Kidney capillary endothelial cell (primary cell): ENCODE data around the gene USP9X.
"Not testable (repeated sequence)": the region's sequence is repeated elsewhere in the genome, so short reads cannot be mapped to it uniquely, and the experiment has no call there.

Experiments
- DNase-seq: peaks from one replicate; pipeline ENCODE4 v3.0.0-alpha.2; 2018; ENCODE audit warnings: low spot score

USP9X gene, protein sequence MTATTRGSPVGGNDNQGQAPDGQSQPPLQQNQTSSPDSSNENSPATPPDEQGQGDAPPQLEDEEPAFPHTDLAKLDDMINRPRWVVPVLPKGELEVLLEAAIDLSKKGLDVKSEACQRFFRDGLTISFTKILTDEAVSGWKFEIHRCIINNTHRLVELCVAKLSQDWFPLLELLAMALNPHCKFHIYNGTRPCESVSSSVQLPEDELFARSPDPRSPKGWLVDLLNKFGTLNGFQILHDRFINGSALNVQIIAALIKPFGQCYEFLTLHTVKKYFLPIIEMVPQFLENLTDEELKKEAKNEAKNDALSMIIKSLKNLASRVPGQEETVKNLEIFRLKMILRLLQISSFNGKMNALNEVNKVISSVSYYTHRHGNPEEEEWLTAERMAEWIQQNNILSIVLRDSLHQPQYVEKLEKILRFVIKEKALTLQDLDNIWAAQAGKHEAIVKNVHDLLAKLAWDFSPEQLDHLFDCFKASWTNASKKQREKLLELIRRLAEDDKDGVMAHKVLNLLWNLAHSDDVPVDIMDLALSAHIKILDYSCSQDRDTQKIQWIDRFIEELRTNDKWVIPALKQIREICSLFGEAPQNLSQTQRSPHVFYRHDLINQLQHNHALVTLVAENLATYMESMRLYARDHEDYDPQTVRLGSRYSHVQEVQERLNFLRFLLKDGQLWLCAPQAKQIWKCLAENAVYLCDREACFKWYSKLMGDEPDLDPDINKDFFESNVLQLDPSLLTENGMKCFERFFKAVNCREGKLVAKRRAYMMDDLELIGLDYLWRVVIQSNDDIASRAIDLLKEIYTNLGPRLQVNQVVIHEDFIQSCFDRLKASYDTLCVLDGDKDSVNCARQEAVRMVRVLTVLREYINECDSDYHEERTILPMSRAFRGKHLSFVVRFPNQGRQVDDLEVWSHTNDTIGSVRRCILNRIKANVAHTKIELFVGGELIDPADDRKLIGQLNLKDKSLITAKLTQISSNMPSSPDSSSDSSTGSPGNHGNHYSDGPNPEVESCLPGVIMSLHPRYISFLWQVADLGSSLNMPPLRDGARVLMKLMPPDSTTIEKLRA (N-terminal part only)

GRCh38 chrX:41084893-41085511, at the start of gene USP9X:
TSS of gene USP9X (plus strand) at chrX:41085445. CDS start at chrX:41123629, 38,184 bp downstream.
- DNase-seq = peak; percentile 71

DNA sequence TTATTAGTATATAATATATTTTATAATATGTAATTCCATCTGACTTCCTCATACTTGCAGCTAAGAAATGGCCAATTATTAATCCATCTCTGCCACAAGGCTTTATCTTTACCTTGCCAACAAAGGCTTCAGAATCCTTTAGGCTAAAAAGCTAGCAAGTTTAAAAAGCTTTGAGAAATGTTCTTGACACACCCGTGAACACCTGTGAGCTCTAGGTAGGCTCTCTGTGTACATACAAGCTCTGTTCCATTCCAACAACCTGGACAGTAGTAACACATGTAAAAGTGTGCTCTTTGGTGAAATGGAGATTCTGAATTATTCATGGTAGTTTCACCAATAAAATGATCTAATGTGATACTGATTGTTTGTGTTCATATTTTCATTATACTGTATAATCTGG, 49.7 kb upstream of the USP9X start:
- no peak for DNase-seq

GRCh38 chrX:41036668-41037326, 48.4 kb upstream of the USP9X start:
- no peak for DNase-seq

DNA sequence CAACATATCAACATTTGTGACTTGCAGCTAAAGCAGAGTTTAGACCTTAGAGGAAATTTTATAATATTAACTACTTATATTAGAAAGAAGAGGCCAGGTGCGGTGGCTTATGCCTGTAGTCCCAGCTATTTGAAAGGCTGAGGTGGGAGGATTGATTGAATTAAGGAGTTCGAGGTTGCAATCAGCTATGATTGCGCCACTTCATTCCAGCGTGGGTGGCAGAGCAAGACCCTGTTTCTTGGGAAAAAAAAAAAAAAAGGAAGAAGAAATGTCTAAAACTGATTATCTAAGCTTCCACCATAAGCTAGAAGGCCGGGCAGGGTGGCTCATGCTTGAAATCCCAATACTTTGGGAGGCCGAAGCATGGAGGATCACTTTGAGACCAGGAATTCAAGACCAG, 42.0 kb upstream of the USP9X start:
- no peak for DNase-seq

GRCh38 chrX:41043674-41044345, 41.4 kb upstream of the USP9X start:
- peak; percentile 25 for DNase-seq

GRCh38 chrX:41045960-41046567, 39.2 kb upstream of the USP9X start:
- no peak for DNase-seq

DNA sequence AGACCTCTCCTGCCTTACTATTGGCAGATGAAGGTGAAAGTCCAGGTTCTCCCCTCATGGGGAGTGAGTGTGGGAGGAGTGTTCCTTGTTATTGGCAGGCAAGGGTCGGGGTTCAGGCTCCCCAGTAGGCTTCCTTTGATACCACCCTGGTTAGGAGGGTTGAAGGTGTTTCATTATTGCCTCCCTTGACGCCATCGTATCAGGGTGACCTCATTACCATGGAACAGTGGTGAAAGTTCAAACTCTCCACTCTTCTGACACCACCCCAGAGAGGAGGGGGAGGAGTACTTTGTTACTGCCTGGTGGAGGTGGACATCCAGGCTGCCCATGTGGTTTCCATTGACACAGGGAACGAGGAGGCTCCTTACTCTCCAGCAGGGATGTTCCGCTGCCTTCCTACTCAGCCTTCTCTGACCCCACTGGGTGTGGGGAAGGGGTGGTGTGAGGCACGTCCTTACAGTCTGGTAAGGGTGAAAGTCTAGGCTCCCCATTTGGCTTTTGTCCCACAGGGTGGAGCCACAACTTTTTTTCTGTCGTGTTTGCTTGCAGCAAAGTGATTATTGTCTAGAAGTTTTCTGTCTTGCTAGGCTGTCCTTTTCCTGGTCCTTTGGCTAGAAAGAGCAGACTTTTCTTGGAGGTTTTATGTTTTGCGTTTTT, 37.2 kb upstream of the USP9X start:
- DNase-seq = no peak

DNA sequence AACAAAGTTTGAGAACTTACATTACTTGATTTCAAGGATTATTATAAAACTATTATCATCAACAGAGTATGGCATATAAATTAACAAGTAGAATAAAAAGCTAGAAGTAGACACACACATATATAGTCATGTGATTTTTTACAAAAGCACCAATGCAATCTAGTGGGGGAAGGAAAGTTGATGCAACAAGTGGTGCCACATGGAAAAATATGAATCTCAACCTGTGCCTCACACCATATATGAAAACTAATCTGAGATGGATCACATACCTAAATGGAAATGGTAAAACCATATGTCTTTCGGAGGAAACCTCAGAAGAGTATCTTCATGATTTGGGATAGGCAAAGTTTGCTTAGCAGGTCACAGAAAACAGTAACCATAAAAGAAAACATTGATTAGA, 34.9 kb upstream of the USP9X start:
- no peak for DNase-seq

- no peak for DNase-seq
These were observed 34.0 kb upstream of the USP9X start for GRCh38 chrX:41051288-41051687.

GRCh38 chrX:41055740-41056139, 29.5 kb upstream of the USP9X start:
- DNase-seq = no peak

GRCh38 chrX:41063276-41063675, 22.0 kb upstream of the USP9X start:
- not testable (repeated sequence) for DNase-seq

GRCh38 chrX:41064018-41064417, 21.2 kb upstream of the USP9X start:
- DNase-seq = no peak

GRCh38 chrX:41066391-41066790, 18.9 kb upstream of the USP9X start:
- DNase-seq = no peak

DNA sequence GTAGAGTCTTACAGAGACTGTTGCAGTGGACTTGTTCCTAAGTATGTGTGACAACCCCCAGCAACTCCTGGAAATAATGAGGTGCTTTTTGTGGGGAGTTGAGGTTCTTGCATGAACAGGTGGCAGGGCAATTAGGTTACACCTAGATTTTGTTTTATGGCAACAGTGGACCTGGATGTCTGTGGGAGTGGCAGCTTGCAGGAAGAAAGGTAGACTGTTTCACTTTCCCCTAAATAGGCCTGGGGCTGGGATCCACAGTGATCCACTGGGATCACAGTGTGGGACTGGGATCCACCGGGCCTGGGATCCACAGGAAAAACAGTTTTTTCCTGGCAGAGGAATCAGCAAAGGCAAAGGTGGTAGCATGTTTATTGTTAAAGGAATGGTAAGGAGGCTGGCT, 18.3 kb upstream of the USP9X start:
- DNase-seq = no peak

DNA sequence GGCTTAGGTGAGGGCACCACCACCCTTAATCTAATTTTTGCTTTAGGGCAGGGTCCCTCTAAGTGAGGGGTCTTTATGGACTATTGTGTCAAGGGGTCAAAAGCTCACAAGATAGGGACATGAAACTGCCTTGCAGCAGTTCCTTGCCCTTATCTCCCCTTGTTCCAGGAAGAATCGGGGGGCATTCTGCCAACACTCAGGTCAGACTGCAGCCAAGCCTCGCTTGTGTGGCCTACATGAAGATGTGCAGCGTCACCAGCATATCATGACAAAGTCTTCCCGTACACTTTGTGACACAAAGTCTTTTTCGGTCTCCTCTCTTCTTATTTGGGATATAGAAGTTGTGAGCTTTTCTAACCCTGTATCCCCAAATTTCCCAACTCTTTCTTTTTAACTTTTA, 17.5 kb upstream of the USP9X start:
- DNase-seq = no peak

- DNase-seq = no peak
These were observed 8.5 kb upstream of the USP9X start for GRCh38 chrX:41076742-41077141.

GRCh38 chrX:41081821-41082220, 3.4 kb upstream of the USP9X start:
- no peak for DNase-seq

DNA sequence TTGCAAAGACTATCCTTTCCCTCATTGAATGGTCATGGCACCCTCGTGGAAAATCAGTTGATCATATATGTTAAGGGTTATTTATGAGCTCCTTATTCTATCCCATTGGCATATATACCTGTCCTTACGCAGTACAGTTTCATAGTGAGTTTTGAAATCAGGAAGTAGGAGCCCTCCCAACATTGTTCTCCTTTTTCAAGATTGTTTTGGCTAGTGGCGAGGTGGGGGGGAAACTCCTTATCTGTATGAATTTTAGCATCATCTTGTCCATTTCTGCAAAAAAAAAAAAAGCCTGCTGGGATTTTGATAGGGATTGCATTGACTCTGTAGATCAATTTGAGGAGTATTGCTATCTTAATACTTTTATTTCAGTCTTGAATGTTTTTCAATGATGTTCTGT, 2.5 kb upstream of the USP9X start:
- no peak for DNase-seq

DNA sequence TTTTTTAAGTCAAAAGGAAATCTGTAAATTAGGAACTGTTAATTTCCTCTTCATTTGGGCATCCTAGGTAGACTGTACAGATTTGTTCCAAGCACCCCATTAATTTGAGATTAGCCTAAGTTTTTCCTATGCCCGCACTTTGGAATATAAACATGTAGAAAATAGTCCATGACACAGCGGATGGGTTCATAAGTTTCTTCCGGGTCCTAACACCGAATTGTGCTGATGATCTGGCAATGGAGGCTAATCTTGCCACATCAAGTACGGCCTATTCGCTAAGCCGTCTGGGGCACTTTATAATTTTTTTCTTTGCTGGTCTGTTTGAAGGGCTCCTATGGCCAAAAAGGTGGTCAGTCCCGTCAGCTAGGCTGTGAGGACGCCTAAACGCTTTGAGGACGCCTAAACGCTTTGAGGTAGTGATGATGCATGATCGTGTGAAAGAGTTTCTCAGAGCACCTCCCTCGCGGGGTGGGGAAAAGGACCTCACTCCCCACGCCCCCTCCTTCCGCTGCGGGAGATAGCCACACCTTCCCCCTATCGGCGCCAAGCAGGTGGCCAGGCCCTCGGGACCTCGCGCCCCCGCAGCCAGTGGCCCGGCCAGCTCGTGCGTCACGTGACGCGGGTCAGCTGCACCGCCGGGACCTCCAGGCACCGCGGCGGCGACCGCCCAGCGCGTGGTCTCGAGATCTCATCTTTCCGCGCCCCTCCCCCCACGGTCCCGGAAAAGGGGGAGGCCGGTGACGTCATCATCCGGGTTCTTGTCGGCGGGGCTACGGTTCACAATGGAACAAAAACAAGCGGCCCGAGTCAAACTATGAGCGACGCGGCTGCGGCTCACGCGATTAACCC, 977 bp upstream of the USP9X start:
- DNase-seq = peak; percentile 88
